NCI-H748 (cell line): ENCODE measurements around the gene RAB9A.

ENCODE experiments used
- DNase-seq: peaks from one replicate; lab custom pipeline; 2025; ENCODE audit not compliant: unreplicated experiment; lab: John Stamatoyannopoulos, UW

RAB9A gene

GRCh38 chrX:13742397-13743176 is 53.7 kb downstream of the RAB9A start:
- no peak for DNase-seq

DNA sequence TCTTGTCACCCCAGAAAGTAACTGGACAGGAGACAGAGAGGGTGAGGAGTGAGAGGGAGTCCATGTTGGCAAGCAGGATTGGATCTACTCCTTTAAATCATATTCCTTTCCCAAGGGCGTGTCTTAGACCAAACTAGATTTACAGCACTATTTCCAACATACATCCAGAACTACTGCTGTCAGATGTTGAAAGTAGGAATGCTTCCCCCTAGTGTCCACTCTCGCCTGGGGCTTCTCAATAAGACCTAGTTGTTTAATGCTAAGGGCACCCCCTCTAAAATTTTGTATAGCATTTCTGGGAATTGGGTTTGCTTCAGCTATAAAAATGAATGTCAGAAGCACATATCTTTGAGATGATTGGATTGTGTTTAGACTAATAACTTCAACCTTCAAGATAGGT is 58.9 kb downstream of the RAB9A start:
- DNase-seq = peak; percentile 32

- no peak for DNase-seq
Observed at GRCh38 chrX:13748486-13748885, 59.6 kb downstream of the RAB9A start.

DNA sequence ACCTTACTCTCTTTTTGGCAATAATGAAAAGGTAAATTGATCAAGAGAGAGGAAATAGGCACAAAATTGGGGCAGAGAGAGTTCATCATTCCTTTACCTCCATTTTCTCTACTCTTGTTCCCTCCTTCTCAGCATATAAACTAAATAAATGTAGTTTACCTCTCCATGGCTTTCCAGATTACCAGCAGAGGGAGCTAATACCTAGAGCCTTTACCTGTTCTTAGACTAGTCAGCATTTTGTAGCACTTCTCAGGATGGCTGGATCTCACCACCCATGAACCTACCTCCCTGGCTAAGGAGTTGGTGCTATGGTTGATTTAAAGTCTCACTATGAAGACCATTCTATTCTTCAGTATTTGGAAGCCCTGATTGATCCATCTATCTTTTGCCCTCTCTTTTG is 61.3 kb downstream of the RAB9A start:
- DNase-seq = peak; percentile 58

- DNase-seq = no peak
Observed at GRCh38 chrX:13750812-13751211, 61.9 kb downstream of the RAB9A start.

- DNase-seq = no peak
Observed at GRCh38 chrX:13752141-13752540, 63.2 kb downstream of the RAB9A start.

GRCh38 chrX:13752646-13753045 is 63.7 kb downstream of the RAB9A start:
- no peak for DNase-seq

- DNase-seq = no peak
Observed at GRCh38 chrX:13754765-13755164, 65.8 kb downstream of the RAB9A start.

DNA sequence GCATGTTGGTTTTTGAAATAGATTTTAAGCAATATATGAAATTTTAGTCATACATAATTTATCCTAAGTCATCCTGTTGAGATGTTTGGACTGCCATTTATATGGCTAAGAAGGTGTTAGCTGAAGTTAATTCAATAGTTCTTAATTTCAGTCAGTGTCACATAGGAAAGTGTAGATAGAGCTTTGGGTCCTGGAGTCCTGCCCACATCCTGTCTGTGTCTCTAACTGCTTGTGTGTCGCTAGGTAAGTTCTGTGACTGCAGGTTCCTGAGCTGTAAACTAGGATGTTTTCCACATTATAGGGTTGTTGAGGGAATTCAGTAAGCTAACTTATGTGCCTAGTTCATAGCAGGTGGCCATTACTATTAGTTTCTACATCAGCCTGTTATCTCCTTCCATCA is 66.3 kb downstream of the RAB9A start:
- DNase-seq = no peak

- DNase-seq = no peak
Observed at GRCh38 chrX:13756381-13756780, 67.5 kb downstream of the RAB9A start.

GRCh38 chrX:13759152-13759718 is 70.3 kb downstream of the RAB9A start:
- no peak for DNase-seq
